GM12878 (cell line): Measurements from ENCODE around the gene IGF1R. TPM values are rescaled to one million over a fixed set of nuclear protein-coding genes. Genes with fewer than 3 reads are reported as not detected.

ENCODE experiments used
- ATAC-seq: fragments of 200-7000 bp; cut with Tn5 transposase; 3 replicates; pipeline ENCODE4 v1.9.1; 2020; ENCODE audit warnings: mild to moderate bottlenecking, moderate library complexity
- BruUV-seq: library from RNA; stranded (reverse); fragments of 400-500 nt; replicated peaks from 2 replicates; lab custom pipeline; 2021; lab: Mats Ljungman, UMichigan
- CTCF ChIA-PET: fragments of 300-600 bp; sonication (Branson Sonifier 250); formaldehyde crosslinking; extraction: SDS; loops from one replicate; lab custom pipeline; 2021; ENCODE audit warnings: inconsistent platforms; lab: Yijun Ruan, JAX
- POLR2A ChIA-PET: fragments of 350-600 bp; formaldehyde crosslinking; extraction: SDS; loops from one replicate; lab custom pipeline; 2021; ENCODE audit warnings: inconsistent platforms; lab: Charles Lee
- RAD21 ChIA-PET: fragments of 300-600 bp; sonication (Branson Sonifier 250); formaldehyde crosslinking; loops from one replicate; lab custom pipeline; 2023; ENCODE audit warnings: antibody characterized with exemption; ENCODE audit not compliant: unreplicated experiment; lab: Charles Lee
- SMC1A ChIA-PET: fragments of 300-600 bp; sonication (Branson Sonifier 250); formaldehyde crosslinking; loops from one replicate; lab custom pipeline; 2023; ENCODE audit not compliant: unreplicated experiment, uncharacterized antibody; lab: Charles Lee
- DNase-seq: peaks from one replicate; pipeline ENCODE4 v3.0.0-alpha.2; 2011; ENCODE audit warnings: low read depth, low spot score
- FAIRE-seq: peaks from 3 replicates; lab custom pipeline; 2011; peaks lifted over from hg19 to GRCh38; lab: Jason Lieb, UNC
- H2AFZ ChIP-seq: 2 replicates; pipeline ENCODE4 v1.6.0; 2011; ENCODE audit warnings: low read depth, low read length, control low read depth; ENCODE audit not compliant: control insufficient read depth
- H3K27ac ChIP-seq: 2 replicates; pipeline ENCODE4 v1.5.1; 2011; ENCODE audit warnings: control low read depth; ENCODE audit not compliant: control insufficient read depth, insufficient read depth
- H3K27me3 ChIP-seq, 2 experiments: replicated peaks in 1 of 2; 2 replicates each; pipeline versions ENCODE4 v1.6.0 to v1.6.1; 2011; ENCODE audit warnings: low read length in 1 of 2; ENCODE audit not compliant: control insufficient read depth in 2 of 2, insufficient read depth in 2 of 2
- H3K36me3 ChIP-seq, 2 experiments: 2 replicates each; pipeline ENCODE4 v1.5.1; 2011; ENCODE audit warnings: low read length in 1 of 2; ENCODE audit not compliant: control insufficient read depth in 2 of 2, insufficient read depth in 2 of 2
- H3K4me1 ChIP-seq: 2 replicates; pipeline ENCODE4 v1.6.1; 2011; ENCODE audit warnings: mild to moderate bottlenecking, low read length, moderate library complexity, mixed read lengths; ENCODE audit not compliant: control insufficient read depth, insufficient read depth
- H3K4me2 ChIP-seq: 2 replicates; pipeline ENCODE4 v1.6.0; 2011; ENCODE audit warnings: control low read depth; ENCODE audit not compliant: control insufficient read depth, insufficient read depth
- H3K4me3 ChIP-seq: fragments of 200-600 bp; sonication (generic); 2 replicates; pipeline ENCODE4 v1.5.1; 2016
- H3K79me2 ChIP-seq: 2 replicates; pipeline ENCODE4 v1.6.0; 2011; ENCODE audit warnings: low read length; ENCODE audit not compliant: control insufficient read depth, insufficient read depth
- H3K9ac ChIP-seq: 2 replicates; pipeline ENCODE4 v1.8.0; 2011; ENCODE audit warnings: low read length, control low read depth, mixed read lengths; ENCODE audit not compliant: control insufficient read depth, insufficient read depth
- H3K9me3 ChIP-seq: replicated peaks from 3 replicates; pipeline ENCODE4 v1.5.1; 2011; ENCODE audit warnings: mild to moderate bottlenecking, low read length; ENCODE audit not compliant: control insufficient read depth, insufficient read depth
- H4K20me1 ChIP-seq: 2 replicates; pipeline ENCODE4 v1.6.0; 2011; ENCODE audit not compliant: control insufficient read depth, insufficient read depth
- ATF7 ChIP-seq: fragments of 450-650 bp; IDR thresholded peaks from 2 replicates; pipeline ENCODE4 v1.6.1; 2016; ENCODE audit warnings: low read depth, mild to moderate bottlenecking
- EGR1 ChIP-seq, 2 experiments: IDR thresholded peaks; 1 replicate in 1 of 2; 2 replicates in 1 of 2; pipeline ENCODE4 v1.6.1; 2011 to 2012; ENCODE audit warnings: low read depth in 2 of 2, low read length in 2 of 2, borderline replicate concordance in 1 of 2, mild to moderate bottlenecking in 1 of 2, moderate library complexity in 1 of 2
- FOXM1 ChIP-seq: IDR thresholded peaks from 2 replicates; pipeline ENCODE4 v1.6.1; 2012; ENCODE audit warnings: low read depth, mild to moderate bottlenecking, inconsistent platforms, low read length, moderate library complexity
- HDGF ChIP-seq: fragments of 450-650 bp; IDR thresholded peaks from 2 replicates; pipeline ENCODE4 v1.6.1; 2016; ENCODE audit warnings: antibody characterized with exemption
- KAT2A ChIP-seq: conservative IDR thresholded peaks from 2 replicates; pipeline ENCODE4 v1.6.1; 2011; ENCODE audit warnings: low read depth, low read length; ENCODE audit not compliant: control insufficient read depth
- KLF5 ChIP-seq: fragments of 450-650 bp; IDR thresholded peaks from 2 replicates; pipeline ENCODE4 v1.6.1; 2014; ENCODE audit warnings: mild to moderate bottlenecking; ENCODE audit not compliant: partially characterized antibody
- MXI1 ChIP-seq: fragments of 150-350 bp; IDR thresholded peaks from 2 replicates; pipeline ENCODE4 v1.6.1; 2011; ENCODE audit warnings: low read depth, mild to moderate bottlenecking, inconsistent platforms, low read length, improper control_type of control experiment
- NRF1 ChIP-seq: conservative IDR thresholded peaks from 2 replicates; pipeline ENCODE4 v1.6.1; 2011; ENCODE audit warnings: mild to moderate bottlenecking, low read depth, low read length, improper control_type of control experiment
- YY1 ChIP-seq: IDR thresholded peaks from 2 replicates; pipeline ENCODE4 v1.6.1; 2011; ENCODE audit warnings: low read depth, mild to moderate bottlenecking, low read length
- WGBS: methylation state at CpG from one replicate; pipeline ENCODE4 v1.1.6; 2016; ENCODE audit warnings: low lambda C conversion rate; ENCODE audit not compliant: insufficient replicate concordance, insufficient coverage; ENCODE audit errors: missing lambda C conversion rate; 5-methylcytosine and 5-hydroxymethylcytosine counted together
- in situ Hi-C: fragments of 300-500 bp; cut with MboI; formaldehyde crosslinking; loops from 9 replicates; pipeline ENCODE4 v1.14.3; 2018; ENCODE audit warnings: mixed read lengths
- intact Hi-C: fragments of 100-400 bp; cut with micrococcal nuclease; formaldehyde crosslinking; loops from one replicate; pipeline ENCODE4 v1.14.2; 2022; ENCODE audit not compliant: unreplicated experiment
- polyA plus RNA-seq, 11 experiments: library from polyadenylated mRNA; depleted of rRNA in 4 of 11; unstranded in 6 of 11; stranded (reverse) in 5 of 11; fragments of >200 nt; fragmentation: Nextera tagmentation in 4 of 11; fragmentation: Illumina TruSeq in 1 of 11; extraction: Ambion mirVana in 4 of 11; extraction: Trizol in 1 of 11; gene quantifications; 1 replicate in 1 of 11; 2 replicates in 10 of 11; pipeline versions ENCODE4 v1.2.1 to v1.2.3, GENCODE V29; 2011 to 2016; ENCODE audit warnings: inconsistent platforms in 2 of 11, missing spikeins in 2 of 11, low read depth in 1 of 11
- total RNA-seq, 4 experiments: library from RNA; depleted of rRNA in 3 of 4; stranded (reverse); fragments of >200 nt in 3 of 4; fragmentation: Illumina TruSeq in 1 of 4; extraction: Trizol in 1 of 4; gene quantifications; 2 replicates each; pipeline versions ENCODE4 v1.2.1 to v1.2.3, GENCODE V29; 2013 to 2021
- TF ChIP-seq, protein P1 (sequence below): IDR thresholded peaks from 2 replicates; pipeline ENCODE4 v1.6.1; 2012; ENCODE audit warnings: low read depth, low read length, improper control_type of control experiment
- TF ChIP-seq, protein P2 (sequence below): fragments of 450-650 bp; IDR thresholded peaks from 2 replicates; pipeline ENCODE4 v1.6.1; 2017; ENCODE audit warnings: mild to moderate bottlenecking, low read depth, inconsistent platforms; ENCODE audit not compliant: poor library complexity, severe bottlenecking
- TF ChIP-seq, protein P3 (sequence below), 3 experiments: IDR thresholded peaks in 2 of 3; conservative IDR thresholded peaks in 1 of 3; 2 replicates each; pipeline ENCODE4 v1.5.1; 2011; ENCODE audit warnings: low read depth in 3 of 3, low read length in 3 of 3, mild to moderate bottlenecking in 3 of 3, control low read depth in 2 of 3, moderate library complexity in 2 of 3, inconsistent platforms in 1 of 3, mixed read lengths in 1 of 3; ENCODE audit not compliant: control insufficient read depth in 2 of 3, insufficient read depth in 1 of 3; ENCODE audit errors: extremely low read depth in 1 of 3
- TF ChIP-seq, protein P4 (sequence below): fragments of 450-650 bp; IDR thresholded peaks from 2 replicates; pipeline ENCODE4 v1.6.1; 2014; ENCODE audit warnings: mild to moderate bottlenecking
- TF ChIP-seq, protein P5 (sequence below): fragments of 450-650 bp; IDR thresholded peaks from 2 replicates; pipeline ENCODE4 v1.6.1; 2017; ENCODE audit warnings: borderline replicate concordance

The IGF1R gene
- total and polyA plus RNA-seq, 10 of the 15 experiments (the other 5 are each of a cell fraction or from before 2014, with no cell fraction given), result 0.03 to 2.7 (median 0.66) TPM

DNA sequence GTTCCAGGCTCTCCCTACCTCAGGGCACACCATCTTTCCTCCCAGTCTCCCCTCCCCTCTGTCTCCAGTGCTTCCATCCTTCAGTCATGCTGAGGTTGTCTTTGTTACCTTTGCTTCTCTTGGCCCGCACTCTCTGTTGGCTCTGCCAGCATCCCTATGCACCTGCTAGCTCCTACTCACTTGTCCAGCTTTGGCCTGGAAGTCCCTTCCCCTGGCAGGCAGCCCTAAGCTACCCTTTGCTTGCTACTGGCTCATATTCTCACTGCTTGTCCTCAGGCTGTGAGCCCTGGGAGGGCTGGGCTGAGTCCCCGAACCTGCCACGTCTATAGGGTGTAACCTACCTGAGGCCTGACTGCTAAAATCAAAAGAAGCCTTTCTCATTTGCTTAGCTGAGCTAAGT lies 236.6 kb downstream of the IGF1R start:
- ChIA-PET SMC1A (interaction anchor here (0.7 to 1.6 kb wide), 5 partner anchors 9 to 106 kb away, joined by 3 to 4 read pairs (median 3); no protein-coding TSS in a partner anchor), CTCF (interaction anchor here (0.6 to 8.0 kb wide), 3 partner anchors 20 to 193 kb away, joined by 4 to 76 read pairs (median 60); no protein-coding TSS in a partner anchor), POLR2A (no interaction called here), RAD21 (interaction anchor here (1.3 kb wide), 1 partner anchor 176 kb away, joined by 3 read pairs; no protein-coding TSS in a partner anchor)
- Histone ChIP-seq H2AFZ (no peak overlapping the region), H4K20me1 (no peaks in the 10 kb centered on the region), H3K4me2 (no peak overlapping the region), H3K9ac (no peak overlapping the region), H3K9me3 (no peaks in the 10 kb centered on the region), H3K27me3 (no peaks in the 10 kb centered on the region), H3K4me1 (peaks cover 3% of the 10 kb centered on the region; the same call in 1 of the 2 replicates), H3K79me2 (no peaks in the 10 kb centered on the region), H3K36me3 (no peaks in the 10 kb centered on the region), H3K27ac (no peak overlapping the region), H3K4me3 (no peak overlapping the region)
- no TSS peak for BruUV-seq
- ATAC-seq (no peak), DNase-seq (no peak), FAIRE-seq (no peak)
- WGBS, result 38% methylated on average over 3 of the region's 3 CpGs
- in situ Hi-C loops, result no loop called here
- intact Hi-C loops, result loop anchor here (10.0 kb wide), 1 partner anchor 370 kb away; no protein-coding TSS in a partner anchor
- TF ChIP-seq, protein P1, sequence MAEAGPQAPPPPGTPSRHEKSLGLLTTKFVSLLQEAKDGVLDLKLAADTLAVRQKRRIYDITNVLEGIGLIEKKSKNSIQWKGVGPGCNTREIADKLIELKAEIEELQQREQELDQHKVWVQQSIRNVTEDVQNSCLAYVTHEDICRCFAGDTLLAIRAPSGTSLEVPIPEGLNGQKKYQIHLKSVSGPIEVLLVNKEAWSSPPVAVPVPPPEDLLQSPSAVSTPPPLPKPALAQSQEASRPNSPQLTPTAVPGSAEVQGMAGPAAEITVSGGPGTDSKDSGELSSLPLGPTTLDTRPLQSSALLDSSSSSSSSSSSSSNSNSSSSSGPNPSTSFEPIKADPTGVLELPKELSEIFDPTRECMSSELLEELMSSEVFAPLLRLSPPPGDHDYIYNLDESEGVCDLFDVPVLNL, result no peak
- TF ChIP-seq, protein P2, sequence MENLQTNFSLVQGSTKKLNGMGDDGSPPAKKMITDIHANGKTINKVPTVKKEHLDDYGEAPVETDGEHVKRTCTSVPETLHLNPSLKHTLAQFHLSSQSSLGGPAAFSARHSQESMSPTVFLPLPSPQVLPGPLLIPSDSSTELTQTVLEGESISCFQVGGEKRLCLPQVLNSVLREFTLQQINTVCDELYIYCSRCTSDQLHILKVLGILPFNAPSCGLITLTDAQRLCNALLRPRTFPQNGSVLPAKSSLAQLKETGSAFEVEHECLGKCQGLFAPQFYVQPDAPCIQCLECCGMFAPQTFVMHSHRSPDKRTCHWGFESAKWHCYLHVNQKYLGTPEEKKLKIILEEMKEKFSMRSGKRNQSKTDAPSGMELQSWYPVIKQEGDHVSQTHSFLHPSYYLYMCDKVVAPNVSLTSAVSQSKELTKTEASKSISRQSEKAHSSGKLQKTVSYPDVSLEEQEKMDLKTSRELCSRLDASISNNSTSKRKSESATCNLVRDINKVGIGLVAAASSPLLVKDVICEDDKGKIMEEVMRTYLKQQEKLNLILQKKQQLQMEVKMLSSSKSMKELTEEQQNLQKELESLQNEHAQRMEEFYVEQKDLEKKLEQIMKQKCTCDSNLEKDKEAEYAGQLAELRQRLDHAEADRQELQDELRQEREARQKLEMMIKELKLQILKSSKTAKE, result no peak
- TF ChIP-seq, protein P3, sequence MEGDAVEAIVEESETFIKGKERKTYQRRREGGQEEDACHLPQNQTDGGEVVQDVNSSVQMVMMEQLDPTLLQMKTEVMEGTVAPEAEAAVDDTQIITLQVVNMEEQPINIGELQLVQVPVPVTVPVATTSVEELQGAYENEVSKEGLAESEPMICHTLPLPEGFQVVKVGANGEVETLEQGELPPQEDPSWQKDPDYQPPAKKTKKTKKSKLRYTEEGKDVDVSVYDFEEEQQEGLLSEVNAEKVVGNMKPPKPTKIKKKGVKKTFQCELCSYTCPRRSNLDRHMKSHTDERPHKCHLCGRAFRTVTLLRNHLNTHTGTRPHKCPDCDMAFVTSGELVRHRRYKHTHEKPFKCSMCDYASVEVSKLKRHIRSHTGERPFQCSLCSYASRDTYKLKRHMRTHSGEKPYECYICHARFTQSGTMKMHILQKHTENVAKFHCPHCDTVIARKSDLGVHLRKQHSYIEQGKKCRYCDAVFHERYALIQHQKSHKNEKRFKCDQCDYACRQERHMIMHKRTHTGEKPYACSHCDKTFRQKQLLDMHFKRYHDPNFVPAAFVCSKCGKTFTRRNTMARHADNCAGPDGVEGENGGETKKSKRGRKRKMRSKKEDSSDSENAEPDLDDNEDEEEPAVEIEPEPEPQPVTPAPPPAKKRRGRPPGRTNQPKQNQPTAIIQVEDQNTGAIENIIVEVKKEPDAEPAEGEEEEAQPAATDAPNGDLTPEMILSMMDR (IDR thresholded peaks at IDR 0.05 in 2 of 3, conservative IDR thresholded peaks at IDR 0.05 in 1 of 3; ENCODE audit: control insufficient read depth in 2 of 3, extremely low read depth in 1 of 3, insufficient read depth in 1 of 3, low read depth in 3 of 3, low read length in 3 of 3), result no peak
- TF ChIP-seq NRF1 (no peak), YY1 (no peak), KAT2A (no peak), HDGF (no peak), MXI1 (no peak), FOXM1 (no peak), EGR1 (IDR thresholded peaks at IDR 0.05; ENCODE audit: borderline replicate concordance in 1 of 2, low read depth in 2 of 2, low read length in 2 of 2) (no peak), ATF7 (no peak), KLF5 (no peak)
- TF ChIP-seq, protein P4, sequence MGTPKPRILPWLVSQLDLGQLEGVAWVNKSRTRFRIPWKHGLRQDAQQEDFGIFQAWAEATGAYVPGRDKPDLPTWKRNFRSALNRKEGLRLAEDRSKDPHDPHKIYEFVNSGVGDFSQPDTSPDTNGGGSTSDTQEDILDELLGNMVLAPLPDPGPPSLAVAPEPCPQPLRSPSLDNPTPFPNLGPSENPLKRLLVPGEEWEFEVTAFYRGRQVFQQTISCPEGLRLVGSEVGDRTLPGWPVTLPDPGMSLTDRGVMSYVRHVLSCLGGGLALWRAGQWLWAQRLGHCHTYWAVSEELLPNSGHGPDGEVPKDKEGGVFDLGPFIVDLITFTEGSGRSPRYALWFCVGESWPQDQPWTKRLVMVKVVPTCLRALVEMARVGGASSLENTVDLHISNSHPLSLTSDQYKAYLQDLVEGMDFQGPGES, result no peak
- TF ChIP-seq, protein P5, sequence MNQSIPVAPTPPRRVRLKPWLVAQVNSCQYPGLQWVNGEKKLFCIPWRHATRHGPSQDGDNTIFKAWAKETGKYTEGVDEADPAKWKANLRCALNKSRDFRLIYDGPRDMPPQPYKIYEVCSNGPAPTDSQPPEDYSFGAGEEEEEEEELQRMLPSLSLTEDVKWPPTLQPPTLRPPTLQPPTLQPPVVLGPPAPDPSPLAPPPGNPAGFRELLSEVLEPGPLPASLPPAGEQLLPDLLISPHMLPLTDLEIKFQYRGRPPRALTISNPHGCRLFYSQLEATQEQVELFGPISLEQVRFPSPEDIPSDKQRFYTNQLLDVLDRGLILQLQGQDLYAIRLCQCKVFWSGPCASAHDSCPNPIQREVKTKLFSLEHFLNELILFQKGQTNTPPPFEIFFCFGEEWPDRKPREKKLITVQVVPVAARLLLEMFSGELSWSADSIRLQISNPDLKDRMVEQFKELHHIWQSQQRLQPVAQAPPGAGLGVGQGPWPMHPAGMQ, result no peak
